ENCODE data around the gene STMN3. TPM values are rescaled to one million over a fixed set of nuclear protein-coding genes. Genes with fewer than 3 reads are reported as not detected.

STMN3 gene
- 1.1 and 2.1 TPM in 2 replicates for total RNA-seq

DNA sequence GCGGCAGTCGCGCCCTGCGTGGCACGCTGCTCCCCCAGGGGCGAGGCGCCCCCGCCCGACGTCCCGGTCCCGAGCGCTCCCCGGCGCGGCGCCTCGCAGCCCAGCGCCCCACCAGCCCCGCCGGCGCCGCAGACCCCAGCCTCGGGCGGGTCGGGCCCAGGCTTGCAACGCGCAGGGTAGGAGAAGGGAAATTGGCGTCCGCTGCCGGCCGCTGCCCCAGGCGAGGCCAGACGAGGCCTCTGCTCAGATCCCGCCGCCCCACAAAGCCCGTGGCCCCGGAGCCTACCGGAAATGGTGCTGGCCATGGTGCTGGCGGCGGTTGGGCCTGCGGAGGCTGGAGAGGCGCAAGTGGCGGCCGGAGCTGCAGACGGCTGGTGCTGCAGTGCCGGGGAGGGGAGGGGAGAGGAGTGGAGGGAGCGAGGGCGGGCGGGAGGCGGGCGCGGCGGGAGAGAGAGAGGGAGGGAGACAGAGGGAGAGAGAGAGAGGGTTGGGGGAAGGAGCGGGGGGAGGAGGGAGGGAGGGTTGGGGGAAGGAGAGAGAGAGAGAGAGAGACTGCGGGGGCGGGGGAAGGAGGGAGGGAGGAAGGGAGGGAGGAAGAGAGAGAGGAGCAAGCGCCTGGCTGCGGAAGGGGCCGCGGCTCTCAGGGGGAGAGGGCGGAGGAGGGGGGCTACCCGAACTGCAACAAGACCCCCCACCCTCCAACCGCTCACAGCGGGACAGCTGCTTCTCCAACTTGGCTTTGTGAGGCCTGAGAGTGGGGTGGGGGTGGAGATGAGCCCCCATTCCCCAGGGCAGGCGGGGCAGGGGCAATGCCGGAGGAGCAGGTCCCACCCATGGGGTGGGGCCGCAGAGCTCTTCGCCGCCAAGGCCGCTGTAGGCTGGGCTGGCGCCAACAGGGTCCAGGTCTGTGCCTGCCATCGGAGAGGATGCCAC, at the start of gene STMN3:
Gene STMN3, minus strand, starts transcription at position 384 of the 933 bp plus-strand sequence. Its CDS starts 79 bp downstream, at position 305.
- no peak within 1 kb of the TSS for H3K27ac ChIP-seq (ENCODE audit: low read depth, low read length)

DNA sequence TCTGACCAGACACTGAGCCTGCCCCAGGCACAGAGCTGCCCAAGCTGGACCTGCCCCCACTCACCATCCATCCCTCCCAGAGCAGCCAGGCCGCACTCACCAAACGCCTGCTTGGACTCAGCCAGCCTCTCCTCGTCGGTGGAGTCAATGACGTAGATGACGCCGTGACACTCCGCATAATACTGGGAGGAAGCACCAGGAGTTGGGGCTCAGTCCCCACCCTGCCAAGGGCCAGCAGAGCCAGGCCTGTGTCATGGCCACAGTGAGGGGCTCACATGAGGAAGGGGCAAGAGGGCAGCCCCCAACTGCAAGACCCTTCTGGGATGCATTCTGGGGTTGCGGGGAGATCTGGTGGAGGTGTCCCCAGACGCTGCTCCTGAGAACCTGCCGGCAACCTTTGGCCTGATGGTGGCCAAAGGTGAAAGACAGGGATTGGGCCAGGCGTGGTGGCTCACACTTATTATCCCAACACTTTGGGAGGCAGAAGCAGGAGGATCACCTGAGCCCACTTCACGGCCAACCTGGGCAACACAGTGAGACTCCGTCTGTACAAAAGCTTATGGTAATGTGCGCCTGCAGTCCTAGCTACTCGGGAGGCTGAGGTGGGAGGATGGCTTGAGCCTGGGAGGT, 48.9 kb upstream of the STMN3 start:
- no peak overlapping the region for H3K4me3 ChIP-seq (ENCODE audit: insufficient read depth, low read length)
- H4K20me1 ChIP-seq (ENCODE audit: insufficient read depth, low read length) = no peaks in the 10 kb centered on the region
- DNase-seq (ENCODE audit: insufficient read length, low spot score, missing footprints) = peak; percentile 49
- no peaks in the 10 kb centered on the region for H3K27me3 ChIP-seq (ENCODE audit: insufficient read depth, low read length)
- peaks cover 25% of the 10 kb centered on the region for H3K36me3 ChIP-seq (ENCODE audit: insufficient read depth, low read length)
- H3K9me3 ChIP-seq (ENCODE audit: low read depth, low read length) = no peaks in the 10 kb centered on the region
- TF ChIP-seq, protein P1, sequence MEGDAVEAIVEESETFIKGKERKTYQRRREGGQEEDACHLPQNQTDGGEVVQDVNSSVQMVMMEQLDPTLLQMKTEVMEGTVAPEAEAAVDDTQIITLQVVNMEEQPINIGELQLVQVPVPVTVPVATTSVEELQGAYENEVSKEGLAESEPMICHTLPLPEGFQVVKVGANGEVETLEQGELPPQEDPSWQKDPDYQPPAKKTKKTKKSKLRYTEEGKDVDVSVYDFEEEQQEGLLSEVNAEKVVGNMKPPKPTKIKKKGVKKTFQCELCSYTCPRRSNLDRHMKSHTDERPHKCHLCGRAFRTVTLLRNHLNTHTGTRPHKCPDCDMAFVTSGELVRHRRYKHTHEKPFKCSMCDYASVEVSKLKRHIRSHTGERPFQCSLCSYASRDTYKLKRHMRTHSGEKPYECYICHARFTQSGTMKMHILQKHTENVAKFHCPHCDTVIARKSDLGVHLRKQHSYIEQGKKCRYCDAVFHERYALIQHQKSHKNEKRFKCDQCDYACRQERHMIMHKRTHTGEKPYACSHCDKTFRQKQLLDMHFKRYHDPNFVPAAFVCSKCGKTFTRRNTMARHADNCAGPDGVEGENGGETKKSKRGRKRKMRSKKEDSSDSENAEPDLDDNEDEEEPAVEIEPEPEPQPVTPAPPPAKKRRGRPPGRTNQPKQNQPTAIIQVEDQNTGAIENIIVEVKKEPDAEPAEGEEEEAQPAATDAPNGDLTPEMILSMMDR (IDR thresholded peaks at IDR 0.05; ENCODE audit: extremely low read depth, low read depth, low read length) = no peak
- H2AFZ ChIP-seq (ENCODE audit: low read length) = no peak overlapping the region
- H3K4me1 ChIP-seq (ENCODE audit: insufficient read depth, low read length) = peaks cover 35% of the 10 kb centered on the region
- peaks cover 35% of the 10 kb centered on the region for H3K79me2 ChIP-seq (ENCODE audit: insufficient read depth, low read length)
- no peak overlapping the region for H3K27ac ChIP-seq (ENCODE audit: low read depth, low read length)
- no peak overlapping the region for H3K4me2 ChIP-seq (ENCODE audit: insufficient read depth, low read length)

More for the DNA sequence above, at the start of gene STMN3:
- Histone ChIP-seq H3K4me3 (ENCODE audit: insufficient read depth, low read length) (peak within 1 kb of the TSS; percentile 60), H3K4me1 (ENCODE audit: insufficient read depth, low read length) (peaks cover 7% of the 10 kb centered on the region), H3K9me3 (ENCODE audit: low read depth, low read length) (no peaks in the 10 kb centered on the region), H4K20me1 (ENCODE audit: insufficient read depth, low read length) (no peaks in the 10 kb centered on the region), H3K36me3 (ENCODE audit: insufficient read depth, low read length) (no peaks in the 10 kb centered on the region), H3K4me2 (ENCODE audit: insufficient read depth, low read length) (peak within 1 kb of the TSS; percentile 53), H3K79me2 (ENCODE audit: insufficient read depth, low read length) (no peaks in the 10 kb centered on the region), H2AFZ (ENCODE audit: low read length) (no peak within 1 kb of the TSS), H3K27me3 (ENCODE audit: insufficient read depth, low read length) (peaks cover 9% of the 10 kb centered on the region)
- TF ChIP-seq, protein P1 (IDR thresholded peaks at IDR 0.05; ENCODE audit: extremely low read depth, low read depth, low read length) = no peak
- peak; percentile 99 for DNase-seq (ENCODE audit: insufficient read length, low spot score, missing footprints)

DNA sequence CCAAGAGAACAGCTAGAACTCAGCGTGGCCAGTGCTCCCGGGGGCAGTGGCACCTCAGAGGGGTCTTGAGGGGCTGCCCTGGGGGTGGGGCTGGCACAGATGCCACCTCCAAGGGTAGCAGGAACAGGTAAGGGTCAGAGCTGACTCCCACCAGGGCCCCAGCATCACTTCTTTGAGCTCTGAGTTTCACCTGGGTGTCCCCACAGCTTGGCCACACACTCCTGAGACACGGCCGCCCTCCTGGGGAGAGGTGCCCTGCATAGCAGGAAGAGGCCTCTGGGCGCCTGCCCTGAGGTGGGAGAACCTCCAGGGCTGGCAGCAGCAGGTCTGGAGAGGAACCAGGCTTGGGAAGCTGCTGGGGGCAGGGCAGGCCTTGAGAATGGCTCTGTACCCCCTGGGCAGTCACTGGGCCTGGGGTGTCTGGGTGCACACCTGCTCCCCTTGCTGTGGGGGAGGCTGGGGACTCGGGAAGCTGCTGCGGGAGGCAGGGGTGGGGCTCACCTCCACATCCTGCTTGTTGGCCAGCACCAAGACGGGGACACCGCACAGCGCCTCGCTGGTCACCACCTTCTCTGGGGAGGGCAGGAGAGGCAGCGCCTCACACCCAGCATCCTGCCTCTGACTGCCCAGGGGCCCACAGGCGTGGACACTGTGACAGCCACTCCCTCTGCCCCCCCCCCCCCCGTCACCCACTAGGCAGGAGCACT, 48.3 kb upstream of the STMN3 start:
- TF ChIP-seq, protein P1 (IDR thresholded peaks at IDR 0.05; ENCODE audit: extremely low read depth, low read depth, low read length) = no peak

More for the DNA sequence above, 48.3 kb upstream of the STMN3 start:
- Histone ChIP-seq H3K27ac (ENCODE audit: low read depth, low read length) (no peak overlapping the region), H3K36me3 (ENCODE audit: insufficient read depth, low read length) (peaks cover 24% of the 10 kb centered on the region), H3K27me3 (ENCODE audit: insufficient read depth, low read length) (no peaks in the 10 kb centered on the region), H3K79me2 (ENCODE audit: insufficient read depth, low read length) (peaks cover 28% of the 10 kb centered on the region), H3K4me2 (ENCODE audit: insufficient read depth, low read length) (no peak overlapping the region), H4K20me1 (ENCODE audit: insufficient read depth, low read length) (no peaks in the 10 kb centered on the region), H2AFZ (ENCODE audit: low read length) (no peak overlapping the region), H3K9me3 (ENCODE audit: low read depth, low read length) (no peaks in the 10 kb centered on the region), H3K4me3 (ENCODE audit: insufficient read depth, low read length) (no peak overlapping the region), H3K4me1 (ENCODE audit: insufficient read depth, low read length) (peaks cover 35% of the 10 kb centered on the region)
- DNase-seq (ENCODE audit: insufficient read length, low spot score, missing footprints) = peak; percentile 83

All from osteoblast (primary cell).